Fibroblast of lung (primary cell): ENCODE results near the gene DOC2B. TPM values are rescaled to one million over a fixed set of nuclear protein-coding genes. Genes with fewer than 3 reads are reported as not detected.
"Not testable (repeated sequence)": the region's sequence is repeated elsewhere in the genome, so short reads cannot be mapped to it uniquely, and the experiment has no call there.

Experiments used
- DNase-seq, 2 donors: peaks; one replicate each; pipeline versions ENCODE4 v3.0.0 to v3.0.0-alpha.2; 2010; ENCODE audit warnings: low read depth in 2 of 2
- H2AFZ ChIP-seq: 2 replicates; pipeline ENCODE4 v1.5.1; 2012; ENCODE audit warnings: low read length, control low read depth, inconsistent platforms
- H3K27ac ChIP-seq: 2 replicates; pipeline ENCODE4 v1.5.1; 2011; ENCODE audit warnings: low read length, control low read depth; ENCODE audit not compliant: insufficient read depth
- H3K27me3 ChIP-seq: 2 replicates; pipeline ENCODE4 v1.5.1; 2011; ENCODE audit warnings: mild to moderate bottlenecking, low read length; ENCODE audit not compliant: control insufficient read depth, insufficient read depth
- H3K36me3 ChIP-seq: 2 replicates; pipeline ENCODE4 v1.5.1; 2011; ENCODE audit warnings: low read length; ENCODE audit not compliant: control insufficient read depth, insufficient read depth
- H3K4me1 ChIP-seq: 2 replicates; pipeline ENCODE4 v1.5.1; 2011; ENCODE audit warnings: low read length; ENCODE audit not compliant: control insufficient read depth, insufficient read depth; ENCODE audit errors: extremely low read depth
- H3K4me2 ChIP-seq: 2 replicates; pipeline ENCODE4 v1.5.1; 2011; ENCODE audit warnings: low read length, control low read depth; ENCODE audit not compliant: insufficient read depth; ENCODE audit errors: extremely low read depth
- H3K4me3 ChIP-seq, 4 experiments: fragments of 200-600 bp in 1 of 4; sonication (generic) in 1 of 4; replicated peaks in 1 of 4; 2 replicates each; pipeline ENCODE4 v1.5.1; 2011 to 2016; ENCODE audit warnings: low read length in 4 of 4, low read depth in 3 of 4, mild to moderate bottlenecking in 3 of 4, control low read depth in 2 of 4, inconsistent platforms in 1 of 4, mixed read lengths in 1 of 4; ENCODE audit not compliant: insufficient read depth in 1 of 4; ENCODE audit errors: control extremely low read depth in 1 of 4
- H3K79me2 ChIP-seq: 2 replicates; pipeline ENCODE4 v1.5.1; 2012; ENCODE audit warnings: mild to moderate bottlenecking, low read length, inconsistent platforms; ENCODE audit not compliant: control insufficient read depth, insufficient read depth
- H3K9ac ChIP-seq: 2 replicates; pipeline ENCODE4 v1.5.1; 2011; ENCODE audit warnings: mild to moderate bottlenecking, low read length, control low read depth; ENCODE audit not compliant: insufficient read depth
- H3K9me3 ChIP-seq: 2 replicates; pipeline ENCODE4 v1.5.1; 2012; ENCODE audit warnings: low read depth, low read length; ENCODE audit not compliant: control insufficient read depth, insufficient read depth
- H4K20me1 ChIP-seq: 2 replicates; pipeline ENCODE4 v1.5.1; 2011; ENCODE audit warnings: low read length; ENCODE audit not compliant: control insufficient read depth, insufficient read depth; ENCODE audit errors: extremely low read depth
- EZH2 ChIP-seq: IDR thresholded peaks from 2 replicates; pipeline ENCODE4 v1.5.1; 2012; ENCODE audit warnings: low read length, control low read depth, mild to moderate bottlenecking; ENCODE audit errors: missing control alignments
- polyA plus RNA-seq, 2 donors: library from polyadenylated mRNA; depleted of rRNA in 1 of 2; stranded (reverse) in 1 of 2; unstranded in 1 of 2; fragments of >200 nt; gene quantifications; 2 replicates each; pipeline ENCODE4 v1.2.1, GENCODE V29; 2011 to 2012; ENCODE audit warnings: missing spikeins in 1 of 2
- total RNA-seq: library from RNA; depleted of rRNA; stranded (reverse); fragments of >200 nt; gene quantifications from 2 replicates; pipeline ENCODE4 v1.2.1, GENCODE V29; 2014
- TF ChIP-seq, protein P1 (sequence below), 2 donors: IDR thresholded peaks in 1 of 2; conservative IDR thresholded peaks in 1 of 2; 1 replicate in 1 of 2; 2 replicates in 1 of 2; pipeline ENCODE4 v1.5.1; 2011 to 2012; ENCODE audit warnings: low read length in 2 of 2, control low read depth in 1 of 2, inconsistent platforms in 1 of 2, low read depth in 1 of 2, mild to moderate bottlenecking in 1 of 2

Gene DOC2B
- total and polyA plus RNA-seq, 2 donors (not counting 1 experiment from before 2014, with no cell fraction given), result not detected

DNA sequence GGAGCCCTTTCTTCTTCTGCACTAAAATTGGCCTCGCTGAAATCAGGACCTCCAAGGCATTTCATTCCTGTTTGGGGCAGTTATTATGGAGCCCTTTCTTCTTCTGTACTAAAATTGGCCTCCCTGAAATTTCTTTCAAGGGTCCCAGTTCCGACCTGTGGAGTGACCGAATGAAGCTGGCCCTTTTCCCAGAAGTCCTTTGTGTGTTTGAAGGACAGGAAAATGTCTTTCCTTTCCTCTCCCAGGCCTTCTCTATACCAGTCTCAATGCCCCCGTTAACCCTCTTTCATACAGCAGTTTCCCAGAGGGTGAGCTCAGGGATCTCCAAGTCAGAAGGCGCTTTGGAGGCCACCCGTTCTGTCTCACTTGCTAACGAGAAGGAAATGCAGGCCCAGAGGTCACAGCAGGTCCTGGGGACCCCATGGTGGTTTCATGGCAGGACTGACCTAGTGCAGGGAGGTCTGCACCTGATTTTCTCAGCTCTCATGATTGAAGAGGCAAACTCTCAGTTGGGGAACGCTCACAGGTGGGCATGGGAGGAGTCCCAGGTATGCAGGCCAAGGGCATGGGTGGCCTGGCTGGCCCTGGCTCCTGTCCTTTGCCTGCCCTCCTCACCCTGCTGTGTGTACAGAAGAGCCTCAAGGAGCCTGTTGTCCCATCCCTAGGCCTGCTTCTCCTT, 37.1 kb upstream of the DOC2B start:
- DNase-seq, result no peak
- Histone ChIP-seq H3K9me3 (no peaks in the 10 kb centered on the region), H3K27ac (no peak overlapping the region), H3K4me2 (no peak overlapping the region), H3K79me2 (no peaks in the 10 kb centered on the region), H3K9ac (no peak overlapping the region), H2AFZ (no peak overlapping the region), H3K4me1 (no peaks in the 10 kb centered on the region), H3K4me3 (no peak overlapping the region), H3K36me3 (no peaks in the 10 kb centered on the region), H3K27me3 (no peaks in the 10 kb centered on the region), H4K20me1 (no peaks in the 10 kb centered on the region)
- TF ChIP-seq, protein P1, sequence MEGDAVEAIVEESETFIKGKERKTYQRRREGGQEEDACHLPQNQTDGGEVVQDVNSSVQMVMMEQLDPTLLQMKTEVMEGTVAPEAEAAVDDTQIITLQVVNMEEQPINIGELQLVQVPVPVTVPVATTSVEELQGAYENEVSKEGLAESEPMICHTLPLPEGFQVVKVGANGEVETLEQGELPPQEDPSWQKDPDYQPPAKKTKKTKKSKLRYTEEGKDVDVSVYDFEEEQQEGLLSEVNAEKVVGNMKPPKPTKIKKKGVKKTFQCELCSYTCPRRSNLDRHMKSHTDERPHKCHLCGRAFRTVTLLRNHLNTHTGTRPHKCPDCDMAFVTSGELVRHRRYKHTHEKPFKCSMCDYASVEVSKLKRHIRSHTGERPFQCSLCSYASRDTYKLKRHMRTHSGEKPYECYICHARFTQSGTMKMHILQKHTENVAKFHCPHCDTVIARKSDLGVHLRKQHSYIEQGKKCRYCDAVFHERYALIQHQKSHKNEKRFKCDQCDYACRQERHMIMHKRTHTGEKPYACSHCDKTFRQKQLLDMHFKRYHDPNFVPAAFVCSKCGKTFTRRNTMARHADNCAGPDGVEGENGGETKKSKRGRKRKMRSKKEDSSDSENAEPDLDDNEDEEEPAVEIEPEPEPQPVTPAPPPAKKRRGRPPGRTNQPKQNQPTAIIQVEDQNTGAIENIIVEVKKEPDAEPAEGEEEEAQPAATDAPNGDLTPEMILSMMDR (conservative IDR thresholded peaks at IDR 0.05 in 1 of 2, IDR thresholded peaks at IDR 0.05 in 1 of 2; ENCODE audit: low read depth in 1 of 2, low read length in 2 of 2), result no peak
- no peak for TF ChIP-seq EZH2

DNA sequence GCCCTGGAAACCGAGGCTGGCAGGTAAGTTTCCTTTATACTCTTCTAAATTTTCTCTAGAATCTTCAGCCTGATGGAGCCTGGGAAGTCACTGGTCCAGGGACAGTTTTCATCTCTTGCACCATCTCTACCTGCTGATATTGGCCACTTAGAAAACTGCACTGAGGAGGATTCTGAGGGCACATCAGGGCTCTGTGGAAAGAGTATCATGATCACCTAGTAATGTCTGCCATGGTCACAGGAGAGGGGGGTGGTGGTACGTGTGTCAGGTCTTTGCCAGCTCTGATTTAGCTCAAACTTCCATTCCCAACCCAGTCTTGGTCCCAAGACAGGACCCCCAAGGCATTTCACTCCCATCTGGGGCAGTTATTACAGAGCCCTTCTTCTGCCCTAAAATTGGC, 35.2 kb upstream of the DOC2B start:
- Histone ChIP-seq H3K4me2 (no peak overlapping the region), H3K9ac (no peak overlapping the region), H3K27me3 (no peaks in the 10 kb centered on the region), H3K27ac (no peak overlapping the region), H4K20me1 (no peaks in the 10 kb centered on the region), H2AFZ (no peak overlapping the region), H3K4me1 (no peaks in the 10 kb centered on the region), H3K4me3 (no peak overlapping the region), H3K9me3 (no peaks in the 10 kb centered on the region), H3K36me3 (no peaks in the 10 kb centered on the region), H3K79me2 (no peaks in the 10 kb centered on the region)
- DNase-seq, result no peak
- TF ChIP-seq, protein P1 (conservative IDR thresholded peaks at IDR 0.05 in 1 of 2, IDR thresholded peaks at IDR 0.05 in 1 of 2; ENCODE audit: low read depth in 1 of 2, low read length in 2 of 2), result no peak
- TF ChIP-seq EZH2, result no peak

DNA sequence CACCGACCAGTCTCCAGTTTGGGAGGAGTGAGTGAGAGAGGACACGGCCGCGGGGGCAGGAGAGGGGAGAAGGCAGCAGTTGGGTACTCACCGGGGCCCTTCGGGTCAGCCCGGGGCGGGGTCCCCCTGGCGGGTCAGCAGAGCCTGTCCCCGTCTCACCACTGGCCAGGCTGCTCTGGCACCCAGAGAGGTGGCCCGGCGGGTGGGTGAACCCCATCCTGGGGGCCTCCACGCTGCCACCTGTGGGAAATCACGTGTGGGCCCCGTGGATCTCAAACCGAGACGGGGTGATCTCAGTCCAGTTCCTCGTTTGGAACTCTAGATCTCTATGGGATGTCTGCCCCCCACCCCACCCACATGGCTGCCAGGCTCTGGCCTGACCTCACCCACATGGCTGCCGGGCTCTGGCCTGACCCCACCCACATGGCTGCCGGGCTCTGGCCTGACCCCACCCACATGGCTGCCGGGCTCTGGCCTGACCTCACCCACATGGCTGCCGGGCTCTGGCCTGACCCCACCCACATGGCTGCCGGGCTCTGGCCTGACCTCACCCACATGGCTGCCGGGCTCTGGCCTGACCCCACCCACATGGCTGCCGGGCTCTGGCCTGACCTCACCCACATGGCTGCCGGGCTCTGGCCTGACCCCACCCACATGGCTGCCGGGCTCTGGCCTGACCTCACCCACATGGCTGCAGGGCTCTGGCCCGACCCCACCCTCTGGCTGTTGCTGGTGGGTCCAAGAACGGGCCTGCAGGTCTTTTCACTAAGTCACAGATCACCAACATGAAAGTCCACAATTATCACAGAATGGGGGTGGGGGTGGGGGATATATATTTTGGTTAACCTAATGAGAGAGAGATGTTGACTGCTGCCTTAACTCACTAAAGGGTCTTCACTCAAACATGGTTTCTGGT, 34.4 kb upstream of the DOC2B start:
- H3K79me2 ChIP-seq, DNase-seq, H3K4me2 ChIP-seq, H3K27me3 ChIP-seq, H3K4me1 ChIP-seq, H3K36me3 ChIP-seq, H3K9ac ChIP-seq, H3K27ac ChIP-seq, H3K4me3 ChIP-seq, H2AFZ ChIP-seq, H3K9me3 ChIP-seq, H4K20me1 ChIP-seq: not testable (repeated sequence)
